ENCODE data around the gene MND1.
"Not testable (repeated sequence)": the region's sequence is repeated elsewhere in the genome, so short reads cannot be mapped to it uniquely, and the experiment has no call there.

The MND1 gene

GRCh38 chr4:153451911-153452657 is 107.6 kb downstream of the MND1 start:
- no peak for TF ChIP-seq GATA1 (IDR thresholded peaks at IDR 0.05; ENCODE audit: low read depth, low read length)
- TF ChIP-seq POLR2A (IDR thresholded peaks at IDR 0.05; ENCODE audit: low read length) = no peak
- DNase-seq = no peak

GRCh38 chr4:153452658-153453378 is 108.3 kb downstream of the MND1 start:
- no peak for TF ChIP-seq POLR2A (IDR thresholded peaks at IDR 0.05; ENCODE audit: low read length)
- no peak for TF ChIP-seq GATA1 (IDR thresholded peaks at IDR 0.05; ENCODE audit: low read depth, low read length)

GRCh38 chr4:153453402-153453801 is 108.9 kb downstream of the MND1 start:
- no peak for DNase-seq
- TF ChIP-seq GATA1 (IDR thresholded peaks at IDR 0.05; ENCODE audit: low read depth, low read length) = no peak
- TF ChIP-seq POLR2A (IDR thresholded peaks at IDR 0.05; ENCODE audit: low read length) = no peak

More at GRCh38 chr4:153452658-153453378, 108.3 kb downstream of the MND1 start:
- no peak for DNase-seq

GRCh38 chr4:153458969-153459368 is 114.5 kb downstream of the MND1 start:
- no peak for DNase-seq
- TF ChIP-seq GATA1 (IDR thresholded peaks at IDR 0.05; ENCODE audit: low read depth, low read length) (no peak), POLR2A (IDR thresholded peaks at IDR 0.05; ENCODE audit: low read length) (no peak)

GRCh38 chr4:153461549-153461948 is 117.1 kb downstream of the MND1 start:
- not testable (repeated sequence) for DNase-seq

GRCh38 chr4:153464068-153464467 is 119.6 kb downstream of the MND1 start:
- TF ChIP-seq POLR2A (IDR thresholded peaks at IDR 0.05; ENCODE audit: low read length) = no peak
- peak; percentile 92 to 95 for DNase-seq

All from erythroblast (primary cell).